Stimulated activated memory B cell treated with anti-CD40 and anti-IgM and Interleukin-4, amounts not matched to agents 10 μg/mL and 1 μg/mL and 100 μg/mL, for 72 hours (primary cell): ENCODE results near the gene RIMS3.

Experiments
- ATAC-seq: fragments of 150-1000 bp; cut with Tn5 transposase; 2 replicates; pipeline ENCODE4 v1.10.0; 2021
- H3K27ac Mint-ChIP-seq: one replicate; pipeline ENCODE4 v1.8.0; 2022; ENCODE audit warnings: mild to moderate bottlenecking, mixed read lengths
- H3K27me3 Mint-ChIP-seq: one replicate; pipeline ENCODE4 v1.8.0; 2022; ENCODE audit warnings: mixed read lengths
- H3K36me3 Mint-ChIP-seq: one replicate; pipeline ENCODE4 v1.8.0; 2022; ENCODE audit warnings: mixed read lengths
- H3K4me1 Mint-ChIP-seq: one replicate; pipeline ENCODE4 v1.8.0; 2022; ENCODE audit warnings: mixed read lengths
- H3K4me3 Mint-ChIP-seq: one replicate; pipeline ENCODE4 v1.8.0; 2022; ENCODE audit warnings: mild to moderate bottlenecking, moderate library complexity, mixed read lengths
- H3K9me3 Mint-ChIP-seq: one replicate; pipeline ENCODE4 v1.8.0; 2022; ENCODE audit warnings: mixed read lengths

Gene RIMS3

GRCh38 chr1:40668769-40669525 is 3.5 kb upstream of the RIMS3 start:
- Mint-ChIP-seq H3K9me3 (no peaks in the 10 kb centered on the region), H3K36me3 (no peaks in the 10 kb centered on the region), H3K27me3 (no peaks in the 10 kb centered on the region), H3K4me1 (peaks cover 21% of the 10 kb centered on the region), H3K27ac (peak overlapping the region; percentile 78), H3K4me3 (peak overlapping the region; percentile 73)
- peak; percentile 86 for ATAC-seq

DNA sequence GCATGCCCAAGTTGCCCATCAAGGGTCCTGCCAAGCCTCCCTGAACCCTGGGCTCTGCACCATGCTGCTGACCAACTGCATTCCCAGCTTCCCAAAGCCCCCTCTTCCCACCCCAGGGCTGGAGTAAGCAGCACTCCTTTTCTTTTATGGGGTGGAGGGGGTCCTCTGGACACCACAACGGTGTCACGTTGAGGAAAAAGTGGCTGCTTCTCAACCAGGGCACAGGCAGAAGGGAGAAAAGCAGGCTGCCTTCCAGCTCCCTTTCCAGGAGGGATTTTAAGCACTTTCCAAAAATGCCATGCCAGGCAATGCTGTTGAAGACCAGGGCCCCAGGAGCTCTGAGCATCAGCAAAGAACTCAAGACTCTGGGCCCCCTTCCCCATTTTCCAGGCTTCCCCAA is 691 bp downstream of the RIMS3 start:
- H3K36me3 Mint-ChIP-seq = no peaks in the 10 kb centered on the region
- no peaks in the 10 kb centered on the region for H3K9me3 Mint-ChIP-seq
- H3K27me3 Mint-ChIP-seq = no peaks in the 10 kb centered on the region
- no peak overlapping the region for H3K27ac Mint-ChIP-seq
- H3K4me3 Mint-ChIP-seq = peak overlapping the region; percentile 71
- no peak for ATAC-seq
- peaks cover 32% of the 10 kb centered on the region for H3K4me1 Mint-ChIP-seq

DNA sequence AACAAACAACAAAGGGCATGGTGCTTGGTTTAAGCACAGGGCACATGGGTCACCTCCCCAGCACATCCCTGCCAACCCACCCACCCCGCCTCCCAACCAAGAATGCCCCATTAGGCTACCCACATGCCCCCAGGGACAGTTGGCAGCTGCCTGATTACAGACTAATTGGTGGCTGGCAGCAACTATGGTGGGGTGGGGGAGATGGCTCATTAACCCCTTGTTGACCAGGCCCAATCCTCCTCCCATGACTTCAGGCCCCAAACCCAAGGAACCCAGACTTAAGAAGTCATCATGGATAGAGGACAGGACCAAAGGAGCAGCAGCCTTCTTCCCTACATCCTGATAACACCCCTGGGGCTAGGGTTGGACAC is 1.3 kb downstream of the RIMS3 start:
- no peak for ATAC-seq
- H3K27me3 Mint-ChIP-seq = no peaks in the 10 kb centered on the region
- no peaks in the 10 kb centered on the region for H3K9me3 Mint-ChIP-seq
- H3K4me3 Mint-ChIP-seq = peak overlapping the region; percentile 71
- H3K4me1 Mint-ChIP-seq = peaks cover 31% of the 10 kb centered on the region
- H3K27ac Mint-ChIP-seq = no peak overlapping the region
- no peaks in the 10 kb centered on the region for H3K36me3 Mint-ChIP-seq

DNA sequence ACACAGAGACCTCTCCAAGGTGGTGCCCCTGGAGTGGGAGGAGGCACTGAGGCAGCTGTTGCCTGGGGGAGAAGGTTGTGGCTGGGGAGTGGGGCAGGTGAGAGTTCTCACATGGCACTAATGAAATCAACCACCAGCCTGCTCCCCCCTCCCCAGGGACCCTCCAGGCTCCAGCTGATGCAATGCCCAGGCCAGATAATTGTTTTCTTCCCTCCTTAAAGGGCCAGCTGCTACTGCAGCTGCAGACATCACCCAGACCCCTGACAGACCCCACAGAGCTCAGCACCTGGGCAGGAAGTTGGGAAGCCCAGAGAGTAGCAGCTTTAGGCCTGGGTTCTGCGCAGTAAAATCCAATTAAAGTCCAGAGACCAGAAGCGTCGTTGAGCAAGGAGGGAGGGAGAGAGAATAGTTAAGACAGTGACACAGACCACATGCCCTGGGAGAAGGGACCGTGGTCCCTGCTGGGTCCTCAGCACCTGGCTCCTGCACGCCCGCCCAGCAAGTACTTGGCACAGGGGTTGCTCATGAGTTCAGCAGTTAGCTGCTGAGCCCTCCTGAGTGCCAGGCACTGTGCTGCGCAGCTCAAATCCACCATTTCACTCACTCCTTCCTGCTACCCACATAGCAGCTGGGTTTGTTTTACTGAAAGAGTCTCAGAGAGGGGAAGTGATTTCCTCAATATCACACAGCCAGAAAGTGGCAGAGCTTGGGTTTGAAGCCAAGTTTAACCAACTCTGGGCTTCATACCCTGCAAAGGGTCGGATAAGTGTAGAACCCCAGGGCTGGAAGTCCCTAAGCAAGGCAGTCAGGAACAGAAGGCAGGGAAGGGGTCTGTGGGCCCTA is 1.9 kb downstream of the RIMS3 start:
- Mint-ChIP-seq H3K27me3 (no peaks in the 10 kb centered on the region), H3K27ac (peak overlapping the region; percentile 25)

DNA sequence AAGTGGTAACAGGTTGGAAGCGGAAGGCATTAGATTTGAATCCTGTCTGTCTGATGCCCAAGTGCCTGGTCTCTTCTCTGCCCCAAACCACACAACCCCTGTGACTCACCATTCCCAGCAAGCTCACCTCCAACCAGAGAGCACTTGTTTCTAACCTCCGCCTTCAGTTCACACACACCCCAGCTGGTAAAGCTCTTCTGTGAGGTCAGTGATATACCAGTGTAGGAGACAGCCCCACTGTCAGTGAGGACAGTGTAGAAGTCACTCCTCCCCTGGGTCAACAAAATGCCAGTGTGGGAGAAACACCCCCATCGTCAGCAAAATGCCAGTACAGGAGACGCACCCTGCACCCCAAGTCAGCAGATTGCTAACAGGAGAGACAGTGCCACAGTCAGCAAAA is 2.6 kb downstream of the RIMS3 start:
- no peak for ATAC-seq
- H3K27me3 Mint-ChIP-seq = no peaks in the 10 kb centered on the region
- H3K4me1 Mint-ChIP-seq = peaks cover 21% of the 10 kb centered on the region
- H3K36me3 Mint-ChIP-seq = no peaks in the 10 kb centered on the region
- H3K27ac Mint-ChIP-seq = peak overlapping the region; percentile 25
- H3K4me3 Mint-ChIP-seq = no peak overlapping the region
- H3K9me3 Mint-ChIP-seq = no peaks in the 10 kb centered on the region

More for the DNA sequence above, 1.9 kb downstream of the RIMS3 start:
- no peak overlapping the region for H3K4me3 Mint-ChIP-seq
- peaks cover 25% of the 10 kb centered on the region for H3K4me1 Mint-ChIP-seq
- H3K9me3 Mint-ChIP-seq = no peaks in the 10 kb centered on the region
- no peak for ATAC-seq
- H3K36me3 Mint-ChIP-seq = no peaks in the 10 kb centered on the region

- H3K36me3 Mint-ChIP-seq = no peaks in the 10 kb centered on the region
- ATAC-seq = no peak
- no peak overlapping the region for H3K27ac Mint-ChIP-seq
- H3K27me3 Mint-ChIP-seq = no peaks in the 10 kb centered on the region
- H3K9me3 Mint-ChIP-seq = no peaks in the 10 kb centered on the region
- peaks cover 21% of the 10 kb centered on the region for H3K4me1 Mint-ChIP-seq
- no peak overlapping the region for H3K4me3 Mint-ChIP-seq
These were observed 3.3 kb downstream of the RIMS3 start for GRCh38 chr1:40662151-40662550.

DNA sequence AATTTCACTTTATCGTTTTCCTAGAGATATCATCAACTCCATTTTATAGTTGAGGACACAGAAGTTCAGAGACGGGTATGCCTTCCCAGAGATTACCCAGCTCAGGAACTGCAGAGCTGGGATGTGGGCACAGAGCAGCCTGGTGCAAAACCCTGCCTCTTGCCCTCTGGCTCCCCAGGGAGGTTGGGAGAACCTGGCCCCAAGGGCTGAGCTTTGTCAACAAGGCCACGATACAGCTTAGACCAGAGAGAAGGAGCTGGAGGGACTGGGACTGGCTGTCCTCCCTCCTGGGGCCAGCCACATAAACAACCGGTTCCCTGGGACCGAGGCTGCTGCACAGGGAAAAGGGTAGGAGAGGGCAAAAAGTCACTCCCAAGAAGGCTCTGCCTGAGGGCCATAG is 3.8 kb downstream of the RIMS3 start:
- H3K27me3 Mint-ChIP-seq = no peaks in the 10 kb centered on the region
- ATAC-seq = no peak
- no peak overlapping the region for H3K4me3 Mint-ChIP-seq
- peaks cover 21% of the 10 kb centered on the region for H3K4me1 Mint-ChIP-seq
- no peak overlapping the region for H3K27ac Mint-ChIP-seq
- H3K36me3 Mint-ChIP-seq = no peaks in the 10 kb centered on the region
- no peaks in the 10 kb centered on the region for H3K9me3 Mint-ChIP-seq

GRCh38 chr1:40659649-40659947 is 5.9 kb downstream of the RIMS3 start:
- no peak overlapping the region for H3K4me3 Mint-ChIP-seq
- H3K4me1 Mint-ChIP-seq = peaks cover 11% of the 10 kb centered on the region
- no peaks in the 10 kb centered on the region for H3K36me3 Mint-ChIP-seq
- no peak for ATAC-seq
- H3K27ac Mint-ChIP-seq = no peak overlapping the region
- H3K9me3 Mint-ChIP-seq = no peaks in the 10 kb centered on the region
- peaks cover 4% of the 10 kb centered on the region for H3K27me3 Mint-ChIP-seq

DNA sequence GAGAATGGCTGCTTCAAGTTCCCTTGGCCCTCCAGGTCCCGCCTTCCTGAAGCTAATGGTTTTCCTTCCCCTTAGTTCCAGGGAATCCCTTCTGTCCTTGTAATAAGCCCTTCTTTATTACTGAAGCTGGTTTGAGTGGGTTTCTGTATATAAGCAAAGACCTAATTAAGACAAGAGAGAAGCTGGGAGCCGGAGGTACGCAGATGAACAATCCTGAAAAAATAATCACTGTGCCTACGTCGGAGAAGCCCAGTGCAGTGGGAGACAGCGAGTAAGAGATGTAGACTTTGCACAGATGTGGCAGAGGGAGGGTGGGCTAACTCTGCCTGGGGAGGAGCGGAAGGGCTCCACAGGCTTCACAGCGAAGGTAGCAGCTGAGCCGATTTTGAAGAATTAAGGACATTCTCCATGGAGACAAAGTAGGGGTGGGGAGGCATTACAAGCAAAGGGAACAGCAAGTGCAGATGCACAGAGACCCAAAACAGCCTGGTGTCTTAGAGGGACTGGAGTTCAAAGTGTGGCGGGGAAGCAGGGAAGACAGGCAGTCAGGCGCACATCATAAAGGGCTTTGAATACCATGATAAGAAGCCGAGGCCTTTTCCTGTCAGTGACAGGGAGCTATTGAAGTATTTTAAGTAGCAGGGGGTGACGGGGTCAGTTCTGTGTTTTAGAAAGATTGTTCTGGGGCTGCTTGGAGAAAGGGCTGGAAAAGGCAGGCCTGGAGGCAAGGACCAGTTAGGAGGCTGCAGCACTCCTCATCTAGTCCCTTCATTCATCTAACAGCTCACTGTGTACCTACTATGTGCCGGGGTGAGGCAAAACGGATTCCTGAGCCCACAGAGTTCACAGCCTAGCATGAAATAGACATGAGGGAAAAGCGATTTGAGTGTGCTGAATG is 6.5 kb downstream of the RIMS3 start:
- Mint-ChIP-seq H3K4me1 (peaks cover 11% of the 10 kb centered on the region), H3K4me3 (no peak overlapping the region), H3K36me3 (no peaks in the 10 kb centered on the region), H3K27me3 (peaks cover 9% of the 10 kb centered on the region), H3K9me3 (no peaks in the 10 kb centered on the region), H3K27ac (no peak overlapping the region)
- no peak for ATAC-seq

- no peak overlapping the region for H3K27ac Mint-ChIP-seq
- peaks cover 9% of the 10 kb centered on the region for H3K27me3 Mint-ChIP-seq
- no peak for ATAC-seq
- H3K9me3 Mint-ChIP-seq = no peaks in the 10 kb centered on the region
- H3K4me1 Mint-ChIP-seq = no peaks in the 10 kb centered on the region
- no peaks in the 10 kb centered on the region for H3K36me3 Mint-ChIP-seq
- H3K4me3 Mint-ChIP-seq = no peak overlapping the region
These were observed 8.4 kb downstream of the RIMS3 start for GRCh38 chr1:40657046-40657445.

DNA sequence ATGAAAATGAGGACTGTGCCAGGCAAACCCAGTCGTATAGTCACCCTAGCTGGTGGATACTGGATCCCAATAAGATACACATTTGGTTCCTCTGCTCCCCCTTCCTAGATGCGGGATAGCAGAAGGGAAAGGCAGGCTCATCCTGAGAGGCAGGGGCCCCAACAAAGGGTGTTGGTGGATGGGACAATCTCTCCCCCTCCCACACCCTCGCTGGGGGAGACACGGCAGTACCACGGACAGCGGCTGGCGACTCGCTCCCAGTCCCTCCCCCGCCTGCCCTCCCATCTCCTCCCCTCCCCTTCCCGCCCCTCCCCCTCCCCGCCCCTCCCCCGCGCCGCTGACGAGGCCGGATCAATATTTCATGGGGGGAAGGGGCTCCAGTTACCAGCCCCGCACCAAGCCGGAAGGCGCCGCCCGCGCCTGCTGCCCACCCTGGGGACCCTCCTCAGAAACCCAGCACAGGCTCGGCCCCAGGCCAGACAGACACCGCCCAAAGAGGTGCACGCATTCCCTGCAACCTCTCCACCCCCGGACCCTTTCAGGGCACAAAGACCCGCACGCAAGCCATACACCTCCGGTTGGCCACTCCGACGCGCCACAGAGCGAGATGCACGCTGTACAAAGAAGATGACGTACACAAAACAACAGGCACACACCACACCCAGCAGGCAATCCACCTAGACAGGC is 11.5 kb downstream of the RIMS3 start:
- no peaks in the 10 kb centered on the region for H3K9me3 Mint-ChIP-seq
- ATAC-seq = no peak

GRCh38 chr1:40652979-40653378 is 12.5 kb downstream of the RIMS3 start:
- H3K4me3 Mint-ChIP-seq = no peak overlapping the region
- H3K27me3 Mint-ChIP-seq = peaks cover 14% of the 10 kb centered on the region
- no peaks in the 10 kb centered on the region for H3K9me3 Mint-ChIP-seq
- no peaks in the 10 kb centered on the region for H3K4me1 Mint-ChIP-seq
- no peaks in the 10 kb centered on the region for H3K36me3 Mint-ChIP-seq
- no peak for ATAC-seq
- no peak overlapping the region for H3K27ac Mint-ChIP-seq

More for the DNA sequence above, 11.5 kb downstream of the RIMS3 start:
- Mint-ChIP-seq H3K4me3 (no peak overlapping the region), H3K4me1 (no peaks in the 10 kb centered on the region), H3K36me3 (no peaks in the 10 kb centered on the region), H3K27ac (no peak overlapping the region), H3K27me3 (peaks cover 9% of the 10 kb centered on the region)

DNA sequence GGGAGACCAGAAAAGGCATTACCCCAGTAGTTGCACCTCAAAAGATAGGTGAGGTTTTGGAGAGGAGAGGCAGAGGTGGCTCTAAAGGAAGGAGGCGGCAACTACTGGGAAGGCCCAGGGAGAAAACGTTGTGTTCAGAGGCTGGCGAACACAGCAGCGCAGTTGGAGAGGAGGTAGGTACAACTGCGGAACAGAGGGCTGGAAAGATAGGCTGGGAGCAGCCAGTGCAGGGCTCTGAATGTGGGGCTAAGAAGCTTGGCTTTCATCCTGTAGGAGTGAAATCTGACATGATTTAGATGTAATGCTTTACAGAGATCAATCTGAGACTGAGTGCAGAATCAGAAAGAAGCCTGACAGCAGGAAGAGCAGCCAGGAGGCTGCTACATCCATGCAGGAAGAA is 13.0 kb downstream of the RIMS3 start:
- Mint-ChIP-seq H3K27ac (no peak overlapping the region), H3K9me3 (no peaks in the 10 kb centered on the region), H3K36me3 (no peaks in the 10 kb centered on the region), H3K27me3 (peaks cover 19% of the 10 kb centered on the region), H3K4me1 (no peaks in the 10 kb centered on the region), H3K4me3 (no peak overlapping the region)
- no peak for ATAC-seq

DNA sequence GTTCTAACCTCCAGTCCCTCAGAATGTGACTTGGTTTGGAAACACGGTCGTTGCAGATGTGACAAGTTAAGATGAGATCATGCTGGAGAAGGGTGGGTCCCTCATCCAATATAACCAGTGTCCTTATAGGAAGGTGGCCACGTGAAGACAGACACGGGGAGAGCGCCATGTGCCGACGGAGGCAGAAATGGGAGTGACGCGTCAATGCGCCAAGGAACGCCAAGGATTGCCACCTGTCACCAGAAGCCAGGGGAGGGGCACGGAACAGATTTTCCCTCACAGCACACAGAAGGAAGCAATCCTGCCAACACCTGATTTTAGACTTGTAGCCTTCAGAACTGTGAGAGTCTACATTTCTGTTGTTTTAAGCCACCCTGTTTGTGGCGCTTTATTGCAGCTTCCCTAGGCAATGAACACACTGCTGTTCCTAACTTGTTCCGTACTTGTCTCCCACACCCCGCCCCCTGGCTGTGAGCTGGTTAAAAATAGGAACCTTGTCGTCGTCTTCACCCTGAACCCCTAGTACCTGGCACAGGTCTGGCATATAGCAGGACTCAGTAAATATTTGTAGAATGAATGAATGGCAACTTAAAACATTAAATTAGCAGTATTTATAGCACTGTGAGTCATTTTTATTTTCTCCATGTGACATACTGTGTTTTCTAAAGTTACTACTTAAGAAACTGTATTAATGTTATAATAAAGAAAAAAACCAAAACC is 14.2 kb downstream of the RIMS3 start:
- H3K27me3 Mint-ChIP-seq = peaks cover 22% of the 10 kb centered on the region
- H3K4me3 Mint-ChIP-seq = no peak overlapping the region
- H3K4me1 Mint-ChIP-seq = no peaks in the 10 kb centered on the region
- no peaks in the 10 kb centered on the region for H3K9me3 Mint-ChIP-seq
- no peak for ATAC-seq
- no peak overlapping the region for H3K27ac Mint-ChIP-seq
- no peaks in the 10 kb centered on the region for H3K36me3 Mint-ChIP-seq
